HG02759 (cell line): ENCODE measurements around the gene ZNF524.
"Not testable (repeated sequence)": the region's sequence is repeated elsewhere in the genome, so short reads cannot be mapped to it uniquely, and the experiment has no call there.

Experiments
- ATAC-seq: cut with Tn5 transposase; IDR thresholded peaks from one replicate; pipeline ENCODE4 v1.9.1; 2021; ENCODE audit warnings: mild to moderate bottlenecking, moderate library complexity; ENCODE audit not compliant: unreplicated experiment

ZNF524 gene

DNA sequence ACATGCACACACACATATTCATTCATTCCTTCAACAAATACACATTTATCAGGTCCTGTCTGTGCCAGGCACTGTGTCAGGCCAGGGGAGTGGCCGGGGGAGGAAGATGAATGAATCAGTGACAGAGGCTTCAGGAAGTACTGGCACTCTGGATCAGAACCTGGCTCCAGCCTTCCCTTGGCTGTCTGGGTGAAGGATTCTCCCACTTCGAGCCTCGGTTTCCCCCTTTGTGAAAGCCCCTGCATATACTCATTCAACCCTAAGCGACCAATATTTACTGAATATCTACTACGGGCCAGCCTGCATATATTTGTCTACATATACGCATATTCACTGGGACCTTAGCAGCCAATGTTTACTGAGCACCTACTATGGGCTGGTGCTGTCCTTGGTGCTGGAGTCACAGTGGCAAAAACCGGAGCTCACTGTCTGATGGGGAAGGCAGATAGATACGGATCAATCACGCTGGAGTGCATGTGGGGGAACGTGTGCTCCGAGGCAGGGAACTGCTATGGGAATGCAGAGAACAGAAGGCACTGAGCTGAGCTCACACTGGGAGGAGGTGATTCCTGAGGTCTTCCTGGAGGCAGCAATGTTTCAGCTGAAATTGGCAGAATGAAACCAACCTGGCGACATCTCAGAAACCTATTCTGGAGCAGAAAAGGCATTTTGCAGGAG lies 18.8 kb upstream of the ZNF524 start:
- no peak for ATAC-seq

GRCh38 chr19:55581823-55582223 lies 18.3 kb upstream of the ZNF524 start:
- no peak for ATAC-seq

GRCh38 chr19:55582284-55582683 lies 17.8 kb upstream of the ZNF524 start:
- not testable (repeated sequence) for ATAC-seq

DNA sequence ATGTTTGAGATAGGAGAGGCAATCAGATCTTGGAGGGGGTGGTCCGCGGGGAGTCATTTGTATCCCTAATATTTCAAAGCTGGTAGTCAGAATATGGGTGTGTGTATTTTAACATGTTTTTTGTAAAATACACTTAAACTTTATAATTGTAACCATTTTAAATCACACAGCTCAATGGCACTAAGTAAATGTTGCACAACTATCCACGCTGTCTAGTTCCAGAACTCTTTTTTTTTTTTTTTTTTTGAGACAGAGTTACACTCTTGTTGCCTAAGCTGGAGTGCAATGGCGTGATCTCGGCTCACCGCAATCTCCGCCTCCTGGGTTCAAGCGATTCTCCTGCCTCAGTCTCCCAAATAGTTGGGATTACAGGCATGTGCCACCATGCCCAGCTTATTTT lies 16.2 kb upstream of the ZNF524 start:
- ATAC-seq, result not testable (repeated sequence)

DNA sequence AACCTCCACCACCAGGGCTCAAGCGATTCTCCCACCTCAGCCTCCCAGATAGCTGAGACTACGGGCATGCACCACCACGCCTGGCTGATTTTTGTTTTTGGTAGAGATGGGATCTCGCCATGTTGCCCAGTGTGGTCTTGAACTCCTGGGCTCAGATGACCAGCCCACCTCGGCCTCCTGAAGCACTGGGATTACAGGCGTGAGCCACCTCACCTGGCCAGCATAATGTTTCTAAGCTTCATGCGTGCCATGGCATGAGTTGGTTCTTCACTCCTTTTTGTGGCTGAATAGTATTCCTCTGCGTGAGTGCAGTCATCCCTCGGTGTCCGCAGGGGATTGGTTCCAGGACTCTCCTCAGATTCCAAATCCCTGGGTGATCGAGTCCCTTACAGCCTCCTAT lies 15.2 kb upstream of the ZNF524 start:
- no peak for ATAC-seq

- no peak for ATAC-seq
Observed at GRCh38 chr19:55585658-55586339, 14.3 kb upstream of the ZNF524 start.

DNA sequence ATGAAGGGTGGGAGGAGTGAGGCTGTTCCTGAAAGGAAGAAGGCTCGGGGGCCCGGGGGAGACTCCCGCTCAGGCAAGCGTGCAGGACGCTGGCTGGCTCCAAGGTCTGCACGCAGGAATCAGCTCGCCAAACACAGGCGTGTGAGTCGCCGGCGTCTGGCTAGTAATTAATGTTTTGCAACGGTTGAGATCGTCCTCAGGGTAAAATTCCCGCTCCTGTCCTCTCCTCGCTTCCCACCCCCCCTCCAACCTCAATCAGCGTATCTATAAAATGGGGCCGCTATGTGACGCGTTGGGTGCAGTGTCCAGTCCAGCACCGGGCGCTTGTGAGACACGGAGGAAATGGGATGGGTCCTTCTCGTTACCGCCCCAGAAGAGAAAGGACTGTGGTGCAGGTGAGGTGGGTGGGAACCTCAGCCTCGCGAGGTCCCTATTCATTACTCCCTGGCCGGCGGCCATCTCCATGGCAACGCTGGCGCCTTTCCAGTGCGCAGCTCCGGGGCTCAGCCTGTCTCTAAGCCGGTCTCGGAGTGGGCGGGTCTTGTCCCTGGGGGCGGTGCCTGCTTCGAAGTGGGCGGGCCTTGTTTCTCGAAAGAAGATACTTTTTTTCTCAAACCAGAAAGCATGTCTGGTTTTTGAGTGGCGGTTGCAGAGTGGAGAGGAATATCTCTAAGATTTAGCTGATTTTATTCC lies 13.0 kb upstream of the ZNF524 start:
- ATAC-seq, result peak; percentile 90

GRCh38 chr19:55588738-55589137 lies 11.3 kb upstream of the ZNF524 start:
- ATAC-seq, result no peak

DNA sequence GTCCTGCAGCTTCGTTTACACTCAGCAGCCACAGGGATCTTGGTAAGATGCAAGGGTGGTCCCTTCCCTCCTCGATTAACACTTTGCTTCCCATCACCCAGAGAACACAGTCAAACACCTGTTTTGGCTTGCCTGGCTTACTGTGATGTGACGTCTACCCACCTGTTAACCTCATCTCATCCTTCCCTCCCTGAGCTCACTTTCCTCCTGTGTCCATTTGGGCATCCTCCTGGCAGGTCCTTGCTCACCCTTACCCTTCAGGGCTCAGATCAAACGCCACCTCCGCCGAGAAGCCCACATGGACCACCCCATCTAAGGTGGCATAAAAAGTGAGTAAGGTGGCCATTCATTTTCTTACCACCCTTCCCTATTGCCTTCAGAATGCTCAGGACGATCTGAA lies 10.0 kb upstream of the ZNF524 start:
- no peak for ATAC-seq

DNA sequence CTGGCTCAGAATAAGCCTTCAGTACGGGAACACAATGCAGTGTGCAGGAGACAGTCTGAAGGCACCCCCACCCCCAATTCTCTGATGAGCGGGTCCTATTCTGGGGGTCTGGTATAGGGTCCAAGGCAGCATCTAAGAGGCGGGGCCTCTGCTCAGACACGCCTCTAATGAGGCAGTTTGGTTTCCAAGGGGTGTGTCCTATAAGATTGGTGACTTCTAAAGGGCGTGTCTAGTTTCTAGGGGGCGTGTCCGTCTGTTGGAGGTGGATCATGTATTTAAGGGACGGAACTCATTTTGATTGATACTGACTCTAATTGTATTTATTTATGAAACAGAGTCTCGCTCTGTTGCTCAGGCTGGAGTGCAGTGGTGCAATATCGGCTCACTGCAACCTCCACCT lies 9.5 kb upstream of the ZNF524 start:
- no peak for ATAC-seq

GRCh38 chr19:55591555-55591954 lies 8.5 kb upstream of the ZNF524 start:
- no peak for ATAC-seq

DNA sequence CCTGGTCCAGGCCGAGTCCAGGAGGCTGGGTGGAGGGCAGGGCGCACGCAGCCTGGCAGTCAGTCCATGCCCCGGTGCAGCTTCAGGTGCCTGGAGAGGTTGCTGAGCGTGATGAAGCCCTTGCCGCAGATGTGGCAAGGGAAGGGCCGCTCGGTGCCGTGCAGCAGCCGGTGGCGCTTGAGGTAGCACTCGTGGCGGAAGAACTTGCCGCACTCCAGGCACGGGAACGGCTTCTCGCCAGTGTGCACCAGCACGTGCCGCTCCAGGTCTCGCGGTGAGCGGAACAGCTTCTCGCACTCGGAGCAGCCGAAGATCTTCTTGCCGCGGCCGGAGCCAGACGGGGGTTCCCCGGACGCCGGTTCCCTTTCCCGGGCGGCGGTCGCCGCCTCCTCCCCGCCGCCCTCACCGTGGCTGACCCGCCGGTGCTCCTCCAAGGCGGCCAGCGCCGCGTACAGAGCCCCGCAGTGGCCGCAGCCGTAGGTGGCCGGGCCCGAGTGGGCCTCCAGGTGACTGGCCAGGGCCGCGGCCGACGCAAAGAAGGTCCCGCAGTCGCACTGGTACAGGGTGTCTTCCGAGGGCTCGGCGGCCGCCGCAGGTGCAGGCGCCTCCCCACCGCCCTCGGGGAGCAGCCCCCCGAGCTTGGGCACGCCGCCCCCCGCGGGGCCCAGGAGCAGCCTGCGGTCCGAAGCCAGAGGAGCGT lies 7.5 kb upstream of the ZNF524 start:
- no peak for ATAC-seq

- no peak for ATAC-seq
Observed at GRCh38 chr19:55593096-55593772, 6.9 kb upstream of the ZNF524 start.

DNA sequence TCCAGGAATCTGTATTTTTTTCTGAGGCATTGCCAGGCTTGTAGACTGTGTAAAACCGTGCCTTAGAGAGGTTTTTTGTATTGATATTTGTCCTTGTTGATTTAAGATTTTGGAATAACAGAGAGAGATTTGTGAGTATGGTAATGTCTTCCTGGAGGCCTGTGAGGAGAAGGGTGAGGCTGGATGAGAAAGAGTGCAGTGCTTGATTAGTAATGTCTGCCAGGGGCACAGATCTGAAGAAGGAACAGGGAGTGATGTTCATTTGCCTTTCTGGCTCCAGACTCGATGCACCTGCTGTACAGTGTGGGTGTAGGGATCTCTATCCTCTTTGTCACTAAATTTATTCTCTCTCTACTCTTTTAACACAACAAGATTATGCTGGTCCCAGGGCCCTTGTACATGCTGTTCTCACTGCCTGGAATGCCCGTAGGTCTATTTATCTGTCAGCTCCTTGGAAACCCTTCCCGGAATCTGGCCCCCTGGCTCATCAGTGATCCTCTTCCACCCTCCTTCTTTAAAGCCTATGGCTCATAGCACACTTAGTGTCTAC lies 5.0 kb upstream of the ZNF524 start:
- ATAC-seq, result no peak

DNA sequence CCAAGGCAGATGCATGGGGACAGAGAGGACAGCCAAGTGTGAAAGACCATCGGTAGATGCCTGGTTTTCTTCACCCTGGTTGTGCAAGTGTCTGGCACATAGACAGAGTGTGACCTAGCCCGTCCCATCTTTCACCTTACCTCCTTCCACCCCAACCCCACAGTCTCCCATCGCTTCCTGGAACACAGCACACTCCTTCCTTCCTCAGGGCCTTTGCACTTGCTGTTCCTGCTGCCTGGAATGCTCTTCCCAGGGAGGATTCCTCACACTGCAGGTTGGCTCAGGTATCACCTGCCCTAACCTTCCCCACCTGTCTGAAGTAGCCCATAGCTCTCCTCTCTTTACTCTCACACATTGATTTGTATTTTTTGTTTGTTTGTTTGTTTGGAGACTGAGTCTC lies 3.8 kb upstream of the ZNF524 start:
- no peak for ATAC-seq

GRCh38 chr19:55597501-55597921 lies 2.6 kb upstream of the ZNF524 start:
- no peak for ATAC-seq

DNA sequence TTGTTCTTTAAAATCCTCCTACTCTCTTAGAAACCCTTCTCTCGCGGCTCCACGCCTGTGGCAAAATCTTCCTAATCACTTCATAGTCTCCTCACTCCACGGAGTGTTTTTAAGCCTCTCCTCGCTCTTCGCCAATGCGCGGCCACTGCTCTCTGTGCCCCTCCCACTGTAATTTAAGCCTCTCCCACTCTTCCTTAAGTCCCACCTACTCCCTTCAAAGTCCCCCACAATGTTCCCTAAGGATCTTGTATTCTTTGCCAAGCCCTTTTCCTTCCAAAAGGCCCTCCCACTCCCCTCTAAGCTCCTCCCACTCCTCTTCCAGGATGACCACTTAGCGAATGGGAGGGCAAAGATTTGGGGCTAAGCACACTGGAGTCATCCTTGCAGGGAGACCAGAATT lies 2.1 kb upstream of the ZNF524 start:
- ATAC-seq, result no peak

DNA sequence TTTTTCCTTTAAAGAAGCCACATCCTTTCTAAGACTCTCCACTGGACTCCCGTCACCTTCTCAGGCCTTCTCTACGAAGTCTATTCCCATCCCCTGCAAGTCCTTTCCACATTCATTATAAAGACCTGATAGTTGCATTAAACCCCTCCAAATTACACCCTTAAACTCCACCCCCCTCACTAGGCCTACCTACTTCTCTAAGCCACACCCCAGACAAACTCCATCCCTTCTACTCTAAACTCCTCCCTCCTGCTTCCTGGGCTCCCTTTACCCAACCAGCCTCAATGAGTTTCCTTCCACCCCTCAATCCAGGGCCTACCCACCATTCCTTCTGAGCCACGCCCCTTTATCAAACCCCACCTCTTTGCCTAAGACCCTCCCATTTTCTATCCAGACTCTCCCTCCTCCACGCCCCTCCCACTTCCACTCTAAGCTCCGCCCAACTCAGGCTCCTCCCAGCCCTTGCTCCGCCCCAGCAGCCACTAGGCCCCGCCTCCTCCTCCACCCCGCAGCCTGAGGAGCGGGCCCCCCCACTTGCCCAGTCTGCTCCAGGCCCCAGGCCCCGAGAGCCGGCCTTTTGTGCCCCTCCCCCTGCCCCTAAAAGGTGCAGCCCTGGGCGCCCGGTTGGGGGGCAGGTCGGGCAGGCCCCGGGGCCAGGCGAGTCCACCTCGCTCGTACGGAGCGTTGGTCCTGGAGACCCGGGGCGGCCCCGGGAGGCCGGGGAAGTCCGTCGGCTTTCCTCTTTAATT lies 1.2 kb upstream of the ZNF524 start:
- peak; percentile 54 for ATAC-seq

DNA sequence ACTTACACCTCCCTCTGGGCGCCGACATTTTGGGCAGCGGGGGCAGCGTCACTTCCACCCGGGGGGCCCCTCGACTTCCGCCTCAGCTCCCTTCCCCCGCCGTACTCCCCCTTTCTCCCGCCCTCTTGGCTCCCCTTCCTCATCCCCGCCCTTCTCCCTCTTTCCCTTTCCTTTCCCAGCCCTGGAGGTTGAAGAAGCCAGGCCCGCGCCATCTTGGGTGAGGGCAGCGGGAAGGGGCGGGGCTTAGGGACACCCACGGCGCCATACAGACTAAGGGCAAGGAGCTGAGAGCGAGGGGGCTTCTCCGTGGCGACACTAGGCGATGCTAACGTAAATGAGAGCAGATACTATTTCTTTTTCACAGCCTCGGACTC lies 633 bp upstream of the ZNF524 start, which contains the start of gene FIZ1:
Gene FIZ1 (minus strand): TSS at position 50 of the 374 bp plus-strand sequence. CDS start 1,652 bp downstream, outside the sequence.
- peak; percentile 55 for ATAC-seq

- no peak for ATAC-seq
Observed at GRCh38 chr19:55600662-55601028, 557 bp downstream of the ZNF524 start.
